Stimulated activated CD8-positive, alpha-beta memory T cell treated with anti-CD3 and anti-CD28 coated beads, Interleukin-15, amount 100 ng/mL, for 1 hour (primary cell): ENCODE results near the gene MAPK11.

ENCODE experiments used
- DNase-seq: peaks from one replicate; pipeline ENCODE4 v3.0.0-alpha.2; 2020; ENCODE audit warnings: low read depth

The MAPK11 gene

GRCh38 chr22:50269970-50270665 is at the start of gene MAPK11:
MAPK11 (minus strand) TSS chr22:50270380; CDS start chr22:50270292, 88 bp downstream.
- DNase-seq, result peak; percentile 43

GRCh38 chr22:50319503-50319951 is 49.3 kb upstream of the MAPK11 start:
- no peak for DNase-seq

- no peak for DNase-seq
Measured at GRCh38 chr22:50318698-50319411, 48.7 kb upstream of the MAPK11 start.

GRCh38 chr22:50318356-50318697 is 48.1 kb upstream of the MAPK11 start:
- DNase-seq, result no peak

GRCh38 chr22:50317674-50318073 is 47.5 kb upstream of the MAPK11 start:
- no peak for DNase-seq

- DNase-seq, result no peak
Measured at GRCh38 chr22:50317178-50317577, 47.0 kb upstream of the MAPK11 start.

GRCh38 chr22:50316114-50317065 is 46.2 kb upstream of the MAPK11 start:
- DNase-seq, result no peak

GRCh38 chr22:50315289-50316113 is 45.3 kb upstream of the MAPK11 start:
- no peak for DNase-seq

- DNase-seq, result peak; percentile 51
Measured at GRCh38 chr22:50314455-50315288, 44.5 kb upstream of the MAPK11 start.

GRCh38 chr22:50314081-50314454 is 43.9 kb upstream of the MAPK11 start:
- no peak for DNase-seq

GRCh38 chr22:50313600-50313999 is 43.4 kb upstream of the MAPK11 start:
- DNase-seq, result no peak

GRCh38 chr22:50313021-50313420 is 42.8 kb upstream of the MAPK11 start:
- no peak for DNase-seq

- no peak for DNase-seq
Measured at GRCh38 chr22:50312371-50312770, 42.2 kb upstream of the MAPK11 start.

- DNase-seq, result no peak
Measured at GRCh38 chr22:50311606-50312351, 41.6 kb upstream of the MAPK11 start.

- no peak for DNase-seq
Measured at GRCh38 chr22:50310949-50311444, 40.8 kb upstream of the MAPK11 start.

- DNase-seq, result no peak
Measured at GRCh38 chr22:50310031-50310722, 40.0 kb upstream of the MAPK11 start.

- no peak for DNase-seq
Measured at GRCh38 chr22:50309601-50309991, 39.4 kb upstream of the MAPK11 start.

- DNase-seq, result no peak
Measured at GRCh38 chr22:50308986-50309600, 38.9 kb upstream of the MAPK11 start.

GRCh38 chr22:50308597-50308935 is 38.4 kb upstream of the MAPK11 start:
- DNase-seq, result no peak
